Ammon's horn (tissue), 1 donor: Measurements from ENCODE around the gene DOCK3.
"Not testable (repeated sequence)": the region's sequence is repeated elsewhere in the genome, so short reads cannot be mapped to it uniquely, and the experiment has no call there.

Experiments used
- DNase-seq: peaks from one replicate; pipeline ENCODE4 v3.0.0-alpha.2; 2016; ENCODE audit warnings: low spot score

Gene DOCK3

DNA sequence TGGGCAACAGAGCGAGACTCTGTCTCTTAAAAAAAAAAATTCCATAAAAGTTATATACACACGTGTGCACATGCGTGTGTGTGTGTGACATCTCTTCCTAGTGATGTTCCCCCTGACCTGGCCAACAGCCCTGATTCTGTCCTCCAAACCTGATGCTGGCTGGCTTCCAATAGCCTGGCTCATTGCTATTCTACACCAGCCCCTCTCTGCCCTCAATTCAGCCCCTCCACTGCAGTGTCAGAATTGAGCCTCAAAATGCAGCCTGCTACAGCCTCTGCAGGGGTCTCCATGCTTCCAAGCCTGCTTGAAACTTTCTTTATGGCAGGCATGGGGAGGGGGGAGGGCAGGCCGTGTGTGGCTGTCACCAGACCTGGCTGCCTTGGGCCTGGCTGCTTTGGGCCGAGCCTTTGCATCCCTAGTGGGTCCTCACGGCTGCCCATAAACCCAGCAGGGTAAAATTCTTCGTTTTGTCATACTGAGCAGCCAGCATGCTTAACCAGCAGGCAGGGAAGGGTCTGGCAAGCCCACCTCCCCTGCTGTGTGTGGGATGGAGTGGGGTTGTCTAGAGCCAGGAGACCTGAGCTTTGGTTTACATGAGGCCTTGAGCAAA, 22.7 kb upstream of the DOCK3 start:
- peak; percentile 32 for DNase-seq

DNA sequence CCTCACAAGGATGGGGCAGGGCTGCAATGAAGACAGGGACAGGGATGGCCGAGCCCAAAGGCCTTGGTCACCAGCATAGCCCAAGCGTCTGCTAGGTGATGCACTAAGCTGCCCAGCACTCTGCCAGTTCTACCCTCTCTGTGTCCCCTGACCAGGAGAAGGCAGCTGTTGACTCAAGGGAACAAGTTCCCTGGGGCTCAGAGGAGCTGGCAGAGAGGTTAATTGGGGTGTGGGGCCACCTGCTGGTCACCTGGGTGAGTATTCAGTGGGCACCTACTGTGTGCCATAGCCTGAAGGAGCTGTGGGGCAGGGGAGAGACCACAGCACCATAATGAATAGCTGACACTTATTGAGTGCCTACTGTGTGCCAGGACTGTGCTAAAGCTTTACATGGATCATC, 22.0 kb upstream of the DOCK3 start:
- no peak for DNase-seq

DNA sequence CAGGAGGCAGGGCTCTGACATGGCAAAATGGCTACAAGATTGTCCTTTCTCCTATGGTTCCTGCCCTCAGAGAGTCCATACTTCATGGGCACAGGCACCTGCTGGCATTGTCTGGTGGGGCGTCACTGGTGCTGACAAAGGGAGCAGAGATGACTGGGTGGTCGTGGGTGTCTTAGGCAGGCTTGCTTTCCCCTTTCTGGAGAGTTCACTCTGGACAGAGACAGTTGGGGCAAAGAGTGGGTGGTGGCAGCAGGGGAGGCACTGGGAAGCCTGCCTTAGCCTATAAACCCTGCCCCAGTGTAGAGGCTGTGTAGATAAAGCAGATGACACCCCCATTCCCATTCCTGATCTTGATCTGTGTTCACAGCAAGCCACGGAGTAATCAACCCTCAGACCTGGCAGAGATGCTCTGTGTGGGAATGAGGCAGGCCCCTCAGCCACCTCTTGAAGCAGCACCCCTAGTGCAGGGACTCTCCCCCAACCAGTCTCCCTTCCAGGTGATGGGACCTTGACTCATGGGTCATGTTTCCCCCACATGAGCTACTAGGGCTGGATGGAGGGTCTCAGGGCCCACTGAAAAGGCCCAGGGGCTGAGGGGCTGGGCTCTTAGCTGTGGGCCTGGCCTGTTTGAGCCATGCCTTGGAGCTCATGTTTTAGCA, 20.7 kb upstream of the DOCK3 start:
- no peak for DNase-seq

- DNase-seq: no peak
Measured at GRCh38 chr3:50655009-50655830, 19.5 kb upstream of the DOCK3 start.

GRCh38 chr3:50656417-50657195, 18.1 kb upstream of the DOCK3 start:
- DNase-seq: no peak

- no peak for DNase-seq
Measured at GRCh38 chr3:50657407-50657806, 17.3 kb upstream of the DOCK3 start.

- DNase-seq: no peak
Measured at GRCh38 chr3:50657816-50658215, 16.9 kb upstream of the DOCK3 start.

GRCh38 chr3:50658416-50658815, 16.3 kb upstream of the DOCK3 start:
- no peak for DNase-seq

DNA sequence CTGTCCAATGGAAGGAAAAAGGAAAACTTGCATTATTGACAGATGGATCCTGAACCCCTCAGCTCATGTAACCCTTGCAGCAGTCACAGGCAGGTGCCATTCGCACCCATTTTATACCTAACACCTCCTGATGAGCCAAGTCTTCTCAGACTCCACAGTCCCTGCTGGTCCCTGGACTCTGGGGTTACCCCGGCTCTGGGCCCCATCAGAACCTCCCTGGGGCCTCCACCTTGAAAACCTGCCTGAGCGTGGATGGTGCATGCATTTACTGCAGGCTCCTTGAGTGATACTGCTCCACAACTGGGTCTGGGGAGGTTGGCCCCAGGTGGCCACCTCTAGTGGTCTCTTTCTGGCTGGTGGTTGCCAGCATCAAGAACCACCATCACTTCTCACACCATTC, 15.9 kb upstream of the DOCK3 start:
- no peak for DNase-seq

DNA sequence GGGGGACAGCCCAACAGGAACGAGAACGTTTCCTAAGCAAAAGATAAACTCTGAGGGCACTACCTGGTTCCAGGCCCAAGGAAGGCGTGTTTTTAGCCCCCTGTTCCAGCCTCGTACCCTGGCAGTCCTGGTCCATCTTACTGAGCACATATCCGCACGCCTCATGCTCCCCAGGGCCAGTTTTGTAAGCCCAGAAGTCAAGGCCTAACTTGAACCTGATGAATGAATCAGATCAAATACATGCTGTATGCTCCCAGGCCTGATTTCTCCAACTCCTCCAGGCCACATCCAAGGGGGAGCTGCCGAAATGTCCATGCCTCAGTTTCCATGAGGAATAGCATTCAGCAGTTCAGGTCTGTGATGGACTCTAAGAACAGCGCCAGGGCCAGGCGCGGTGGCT, 14.3 kb upstream of the DOCK3 start:
- DNase-seq: no peak

DNA sequence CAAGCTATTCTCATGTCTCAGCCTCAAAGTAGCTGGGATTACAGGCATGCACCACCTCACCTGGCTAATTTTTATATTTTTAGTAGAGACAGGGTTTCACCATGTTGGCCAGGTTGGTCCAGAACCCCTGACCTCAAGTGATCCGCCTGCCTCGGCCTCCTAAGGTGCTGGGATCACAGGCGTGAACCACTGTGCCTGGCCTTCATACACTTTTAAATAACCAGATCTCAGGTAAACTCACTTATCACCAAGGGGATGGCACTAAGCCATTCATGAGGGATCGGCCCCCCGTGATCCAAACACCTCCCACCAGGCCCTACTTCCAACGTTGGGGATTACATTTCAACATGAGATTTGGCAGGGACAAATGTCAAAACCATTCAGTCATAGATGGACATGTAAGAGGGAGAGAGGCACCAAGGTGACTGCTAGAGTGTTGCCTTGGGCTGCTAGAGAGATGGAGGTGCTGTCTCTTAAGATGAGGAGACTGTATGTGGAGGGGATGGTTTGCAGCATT, 13.3 kb upstream of the DOCK3 start:
- DNase-seq: no peak

GRCh38 chr3:50662408-50662807, 12.3 kb upstream of the DOCK3 start:
- DNase-seq: no peak

GRCh38 chr3:50665081-50665840, 9.5 kb upstream of the DOCK3 start:
- no peak for DNase-seq

DNA sequence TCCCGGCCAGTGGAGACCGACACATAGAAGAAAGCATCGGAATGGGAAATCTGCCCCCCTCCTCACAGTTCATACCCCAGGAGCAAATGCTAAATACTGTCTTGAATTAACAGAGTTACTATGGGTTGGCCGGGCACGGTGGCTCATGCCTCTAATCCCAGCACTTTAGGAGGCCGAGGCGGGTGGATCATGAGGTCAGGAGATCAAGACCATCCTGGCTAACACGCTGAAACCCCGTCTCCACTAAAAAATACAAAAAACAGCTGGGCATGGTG, 8.9 kb upstream of the DOCK3 start:
- DNase-seq: not testable (repeated sequence)

DNA sequence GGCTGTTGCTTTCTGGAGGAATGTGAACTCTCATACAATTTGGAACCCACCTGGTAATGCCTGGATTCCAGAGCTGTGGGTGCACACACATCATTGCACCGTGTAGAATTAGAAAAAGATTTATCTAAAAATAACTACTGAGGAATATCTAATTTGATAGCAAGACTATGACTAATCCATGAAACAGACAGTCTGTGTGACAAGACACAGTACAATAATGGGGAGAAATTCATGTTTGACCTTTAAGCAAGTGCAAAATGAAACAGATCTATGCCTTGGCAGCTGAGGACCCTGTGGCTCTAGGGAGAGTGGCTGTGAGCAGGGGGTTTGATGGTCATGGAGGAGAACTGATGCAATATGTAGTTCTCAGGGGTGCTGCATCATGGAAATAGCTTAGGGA, 7.9 kb upstream of the DOCK3 start:
- DNase-seq: no peak

GRCh38 chr3:50671331-50671730, 3.4 kb upstream of the DOCK3 start:
- peak; percentile 44 for DNase-seq

DNA sequence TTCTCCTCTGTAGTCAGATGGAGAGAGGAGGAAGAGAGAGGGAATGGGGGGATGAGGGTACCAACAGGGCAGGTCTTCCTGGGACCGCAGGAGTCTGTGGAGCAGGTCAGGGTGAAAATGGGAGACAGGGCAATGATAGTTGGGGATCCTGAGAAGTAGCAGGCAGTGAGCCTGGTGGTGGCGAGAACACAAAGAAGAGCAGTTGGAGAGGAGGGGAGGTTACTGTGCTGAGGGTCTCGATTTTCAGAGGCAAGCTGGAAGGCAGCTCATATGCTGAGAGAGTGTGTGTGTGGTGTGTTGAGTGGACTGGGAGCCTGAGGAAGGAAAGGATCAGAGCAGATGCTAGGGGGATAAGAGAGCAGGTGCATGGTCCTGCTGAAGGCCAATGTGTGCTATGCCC, 2.1 kb upstream of the DOCK3 start:
- DNase-seq: no peak

DNA sequence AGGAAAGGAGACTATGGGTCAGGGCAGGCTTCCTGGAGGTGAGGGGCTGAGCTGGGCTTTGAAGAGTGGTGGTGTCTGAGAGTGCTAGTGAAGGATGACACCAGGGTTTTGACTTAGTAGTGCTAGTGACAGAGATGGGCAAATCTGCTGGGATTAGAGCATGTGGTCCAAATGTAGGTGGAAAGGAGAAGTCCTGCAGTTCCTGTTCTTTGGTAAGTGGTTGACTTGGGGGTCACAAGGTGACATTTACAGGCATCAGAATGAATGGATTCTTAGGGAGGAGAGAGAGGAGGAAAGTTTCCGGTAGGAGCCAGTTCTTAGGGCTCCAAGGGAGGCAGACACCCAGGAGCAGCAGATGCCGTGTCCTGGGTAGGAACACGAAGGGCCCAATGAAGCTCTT, 796 bp upstream of the DOCK3 start:
- DNase-seq: peak; percentile 2

DNA sequence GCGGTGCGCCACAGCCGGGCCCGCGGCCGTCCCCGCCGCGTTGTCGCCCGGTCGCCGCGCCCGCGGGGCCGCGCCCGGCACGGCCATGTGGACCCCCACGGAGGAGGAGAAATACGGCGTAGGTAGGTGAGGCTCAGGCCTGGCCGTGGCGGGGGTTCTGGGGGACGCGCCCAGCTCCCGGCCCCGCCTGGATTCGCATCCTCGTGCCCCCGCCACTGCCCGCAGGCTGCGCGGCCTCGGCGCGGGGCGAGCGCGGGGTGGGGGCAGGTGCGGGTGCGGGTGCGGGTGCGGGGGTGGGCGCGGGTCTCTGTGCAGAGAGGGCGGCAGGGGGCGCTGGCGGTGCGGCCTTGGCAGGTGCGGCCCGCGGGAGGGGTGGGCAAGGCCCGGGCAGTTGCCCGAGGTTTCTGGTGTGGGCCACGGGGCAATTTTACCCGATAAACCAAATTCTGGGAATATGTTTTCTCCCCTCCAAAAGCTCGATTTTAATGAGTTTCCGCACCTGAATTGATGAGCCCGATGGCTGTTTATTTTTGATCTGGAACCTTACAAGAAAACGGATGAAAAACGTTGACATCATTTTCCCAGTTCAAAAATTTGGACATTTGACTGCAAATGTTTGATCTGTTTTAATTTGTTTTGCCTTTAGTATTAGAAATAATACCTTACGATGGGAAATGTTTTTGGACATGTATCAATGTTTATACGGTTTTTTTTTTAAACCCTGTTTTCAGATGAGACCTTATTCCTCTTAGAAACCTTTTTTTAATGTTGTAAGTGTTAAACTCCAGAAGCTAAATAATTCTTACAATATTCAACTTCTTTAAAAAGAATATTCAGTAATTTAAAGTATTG, 678 bp downstream of the DOCK3 start:
- DNase-seq: peak; percentile 79

DNA sequence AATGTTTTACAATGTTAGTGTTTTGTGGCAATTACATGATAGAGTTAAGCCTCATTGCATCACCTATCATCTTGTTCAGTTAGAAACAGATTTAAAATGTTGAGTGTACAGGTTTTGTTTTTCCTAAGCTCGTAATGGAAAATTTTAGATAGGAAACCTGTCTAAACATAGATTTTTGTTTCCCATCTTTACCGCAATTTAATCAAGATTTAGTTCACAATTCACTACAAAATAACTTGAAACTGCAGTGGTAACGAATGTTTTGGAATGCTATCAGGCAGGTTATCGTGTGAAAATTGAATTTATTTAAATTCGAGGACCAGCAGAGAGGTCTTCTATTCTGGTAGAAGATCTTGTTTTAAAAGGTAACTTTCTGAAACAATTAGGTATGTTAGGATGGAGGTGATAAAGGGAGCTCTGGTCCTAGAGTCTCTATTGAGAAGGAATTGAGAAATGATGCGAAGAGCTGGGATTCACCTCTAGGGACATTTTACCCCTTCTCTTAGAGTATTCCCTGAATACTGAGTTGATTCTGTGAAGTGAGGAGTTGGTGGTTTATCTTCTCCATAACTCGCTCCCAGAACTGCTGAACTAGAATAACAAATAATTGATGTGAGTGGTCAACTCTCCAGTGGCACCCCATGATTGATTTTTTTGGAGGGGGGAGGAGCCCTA, 1.4 kb downstream of the DOCK3 start:
- DNase-seq: peak; percentile 0
